ENCODE data around the gene TRIM47. TPM values are rescaled to one million over a fixed set of nuclear protein-coding genes. Genes with fewer than 3 reads are reported as not detected.
"Not testable (repeated sequence)": the region's sequence is repeated elsewhere in the genome, so short reads cannot be mapped to it uniquely, and the experiment has no call there.

Gene TRIM47
- total RNA-seq, 2 donors from 2014 or later = 16.5 to 24.1 TPM

DNA sequence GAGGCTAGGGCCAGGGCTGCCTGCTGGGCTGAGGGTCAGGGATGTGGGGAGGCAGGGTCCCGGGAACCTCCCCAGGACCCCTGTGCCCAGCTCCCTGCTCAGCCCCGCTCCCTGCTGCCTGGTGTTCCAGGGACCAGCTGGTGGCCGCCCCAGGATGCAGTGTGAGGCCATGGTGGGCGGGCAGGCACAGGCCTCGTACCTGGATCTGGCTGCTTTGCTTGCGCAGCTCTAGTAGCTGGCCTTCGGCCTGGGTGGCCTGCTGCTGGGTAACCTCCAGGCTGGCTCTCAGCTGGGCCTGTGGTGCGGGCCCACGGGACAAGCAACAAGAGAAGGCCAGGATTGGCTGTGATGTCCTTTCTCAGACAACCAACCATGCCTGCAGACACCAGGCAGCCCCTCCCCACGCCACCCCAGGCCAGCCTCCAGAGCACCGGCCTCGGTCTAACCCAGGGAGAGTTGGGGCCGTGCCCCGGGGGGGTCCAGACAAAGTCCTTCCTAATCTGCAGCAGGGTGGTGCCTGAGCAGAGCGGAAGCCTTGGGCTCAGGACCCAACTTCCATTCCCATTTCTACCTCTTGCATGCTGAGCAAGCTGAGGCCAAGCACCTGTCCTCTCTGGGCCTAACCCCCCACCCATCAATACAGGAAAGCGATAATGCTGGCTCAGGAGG is 14.3 kb upstream of the TRIM47 start:
- Mint-ChIP-seq H3K27ac (no peak overlapping the region), H3K27me3 (ENCODE audit: low read depth) (no peaks in the 10 kb centered on the region), H3K36me3 (ENCODE audit: insufficient read depth in 2 of 2) (peaks cover 0 to 3% of the 10 kb centered on the region in 2 donors), H3K4me1 (ENCODE audit: low read depth) (peaks cover 39% of the 10 kb centered on the region), H3K9me3 (no peaks in the 10 kb centered on the region), H3K4me3 (no peak overlapping the region)
- DNase-seq (no peak), ATAC-seq (replicated peaks in 1 of 2) (no peak)

DNA sequence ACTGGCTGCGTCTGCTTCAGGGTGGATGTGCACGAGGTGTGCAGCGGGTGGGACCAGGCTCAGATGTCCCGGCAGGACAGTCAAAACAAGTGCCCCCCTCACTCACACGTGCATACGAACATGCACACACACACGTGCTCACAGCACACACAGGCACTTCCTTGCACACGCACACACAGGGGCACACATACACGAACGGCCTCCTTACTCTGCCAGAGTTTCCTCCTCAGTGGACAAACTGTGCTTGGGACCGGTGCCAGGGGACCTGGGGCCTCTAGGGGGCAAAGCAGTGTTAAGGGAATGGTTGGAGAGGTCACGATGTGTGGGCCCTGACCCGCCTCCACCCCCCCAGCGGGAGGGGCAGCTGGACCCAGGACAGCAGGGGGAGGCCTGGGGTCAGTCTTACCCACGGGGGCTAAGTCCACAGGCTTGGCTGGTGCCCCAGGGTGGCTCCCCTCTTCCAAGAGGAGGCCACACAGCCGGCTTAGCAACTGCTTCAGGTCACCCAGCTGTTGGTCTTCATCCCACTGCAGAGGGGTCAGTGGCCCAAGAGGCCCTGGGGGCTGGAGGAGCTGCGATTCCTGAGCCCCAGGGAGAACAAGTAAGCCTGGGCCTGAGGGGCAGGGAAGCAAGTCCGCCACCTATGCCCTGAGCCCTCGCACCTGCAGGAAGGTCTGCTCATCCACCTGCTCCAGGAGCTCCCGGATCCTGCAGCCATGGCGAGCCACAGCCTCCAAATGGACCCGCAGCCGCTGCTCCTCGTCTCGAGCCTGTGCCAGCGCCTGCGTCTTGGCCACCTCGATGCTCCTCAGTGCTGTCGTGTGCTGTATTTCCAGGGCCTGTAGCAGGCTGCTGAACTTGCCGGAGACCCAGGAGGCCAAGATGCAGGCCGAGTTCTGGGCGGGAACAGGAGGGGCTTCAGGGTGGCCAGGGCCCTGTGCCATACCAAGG is 13.5 kb upstream of the TRIM47 start:
- no peak for DNase-seq
- no peaks in the 10 kb centered on the region for H3K36me3 Mint-ChIP-seq (ENCODE audit: insufficient read depth in 2 of 2)
- no peak overlapping the region for H3K4me3 Mint-ChIP-seq
- ATAC-seq (replicated peaks in 1 of 2) = no peak
- no peaks in the 10 kb centered on the region for H3K27me3 Mint-ChIP-seq (ENCODE audit: low read depth)
- no peak overlapping the region for H3K27ac Mint-ChIP-seq
- no peaks in the 10 kb centered on the region for H3K9me3 Mint-ChIP-seq
- H3K4me1 Mint-ChIP-seq (ENCODE audit: low read depth) = peaks cover 35% of the 10 kb centered on the region

DNA sequence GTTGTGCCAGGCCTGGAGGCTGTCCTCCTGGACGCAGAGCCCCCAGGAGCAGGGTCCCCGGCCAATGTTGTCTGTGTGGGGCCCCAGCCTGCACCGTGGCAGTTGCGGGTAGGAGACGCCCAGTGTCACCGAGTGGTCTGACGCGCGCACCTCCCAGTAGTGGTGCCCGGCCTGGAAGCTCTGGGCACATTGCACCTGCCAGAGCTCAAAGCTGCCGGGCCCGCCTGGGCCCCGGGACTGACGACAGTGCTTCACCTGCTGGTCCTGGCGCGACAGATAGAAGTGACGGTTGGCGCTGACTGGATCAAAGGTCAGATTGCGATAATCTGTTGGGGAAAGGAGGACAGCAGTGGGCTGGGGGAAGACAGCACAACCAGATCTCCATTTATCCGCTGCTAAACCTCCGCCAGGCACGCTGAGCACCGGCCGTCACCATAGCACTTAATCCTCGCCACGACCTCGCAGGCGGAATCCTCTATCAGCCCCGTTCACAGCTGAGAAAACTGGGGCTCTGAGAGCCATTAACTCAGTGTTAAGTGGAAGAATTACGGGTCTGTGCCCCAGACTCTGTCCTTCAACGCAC is 12.7 kb upstream of the TRIM47 start:
- Mint-ChIP-seq H3K4me1 (ENCODE audit: low read depth) (peaks cover 35% of the 10 kb centered on the region), H3K27me3 (ENCODE audit: low read depth) (no peaks in the 10 kb centered on the region), H3K9me3 (no peaks in the 10 kb centered on the region), H3K4me3 (no peak overlapping the region), H3K27ac (no peak overlapping the region), H3K36me3 (ENCODE audit: insufficient read depth in 2 of 2) (no peaks in the 10 kb centered on the region)
- DNase-seq (no peak), ATAC-seq (replicated peaks in 1 of 2) (no peak)

DNA sequence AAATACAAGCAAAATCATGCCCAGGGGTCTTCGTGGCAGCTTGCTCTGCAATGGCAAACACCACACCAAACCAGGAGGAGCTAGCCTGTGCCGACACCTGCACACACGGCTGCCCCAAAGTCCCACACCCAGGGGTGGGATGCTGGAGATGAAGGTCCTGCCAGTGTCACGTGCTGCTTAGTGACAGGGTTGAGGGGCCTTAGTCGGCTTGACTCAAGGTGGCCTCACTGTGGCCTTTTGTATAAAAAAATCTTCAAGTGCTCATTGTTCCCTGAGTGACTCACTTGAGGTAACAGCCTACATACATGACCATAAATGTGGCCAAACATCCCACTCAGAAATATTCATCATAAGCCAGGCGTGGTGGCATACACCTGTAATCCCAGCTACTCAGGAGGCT is 11.1 kb upstream of the TRIM47 start:
- Mint-ChIP-seq H3K4me1 (ENCODE audit: low read depth) (peaks cover 20% of the 10 kb centered on the region), H3K27ac (peak overlapping the region; percentile 57), H3K9me3 (no peaks in the 10 kb centered on the region), H3K4me3 (no peak overlapping the region), H3K36me3 (ENCODE audit: insufficient read depth in 2 of 2) (no peaks in the 10 kb centered on the region), H3K27me3 (ENCODE audit: low read depth) (no peaks in the 10 kb centered on the region)
- DNase-seq (peak in 1 of 2 donors; percentile 28), ATAC-seq (replicated peaks in 1 of 2) (peak; percentile 61 to 71)

DNA sequence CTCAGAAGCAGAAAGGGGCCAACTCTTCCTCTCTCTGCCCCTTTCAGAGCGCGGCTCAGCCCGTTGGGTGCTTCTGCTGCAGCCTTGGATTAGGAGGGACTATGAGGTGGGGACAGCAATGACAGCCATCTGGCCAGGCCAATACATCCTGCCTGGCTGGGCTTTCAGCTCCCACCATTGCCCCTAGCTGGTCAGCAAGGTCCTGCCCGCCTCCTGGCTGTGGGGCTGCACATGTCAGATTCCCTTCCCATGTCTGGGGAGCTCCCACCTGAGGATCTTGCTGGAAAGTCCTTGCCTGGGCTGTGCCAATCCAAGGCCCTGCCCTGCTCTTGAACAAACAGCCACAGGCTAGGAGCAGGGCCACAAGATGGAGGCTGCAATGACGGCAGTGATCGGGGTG is 10.1 kb upstream of the TRIM47 start:
- H3K27ac Mint-ChIP-seq = no peak overlapping the region
- DNase-seq (no peak), ATAC-seq (replicated peaks in 1 of 2) (no peak)
- no peaks in the 10 kb centered on the region for H3K9me3 Mint-ChIP-seq
- no peak overlapping the region for H3K4me3 Mint-ChIP-seq
- H3K4me1 Mint-ChIP-seq (ENCODE audit: low read depth) = peaks cover 11% of the 10 kb centered on the region
- H3K36me3 Mint-ChIP-seq (ENCODE audit: insufficient read depth in 2 of 2) = no peaks in the 10 kb centered on the region
- no peaks in the 10 kb centered on the region for H3K27me3 Mint-ChIP-seq (ENCODE audit: low read depth)

DNA sequence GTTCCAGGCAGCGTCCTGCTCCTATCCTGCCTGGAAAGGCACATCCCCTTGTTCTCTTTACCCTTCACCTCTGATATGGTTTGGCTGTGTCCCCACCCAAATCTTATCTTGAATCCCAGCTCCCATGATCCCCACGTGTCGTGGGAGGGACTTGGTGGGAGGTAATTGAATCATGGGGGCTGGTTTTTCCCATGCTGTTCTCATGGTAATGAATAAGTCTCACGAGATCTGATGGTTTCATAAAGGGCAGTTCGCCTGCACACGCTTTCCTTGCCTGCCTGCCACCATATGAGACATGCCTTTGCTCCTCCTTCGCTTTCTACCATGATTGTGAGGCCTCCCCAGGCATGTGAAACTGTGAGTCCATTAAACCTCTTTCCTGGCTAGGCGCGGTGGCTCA is 7.5 kb upstream of the TRIM47 start:
- not testable (repeated sequence) for H3K27ac Mint-ChIP-seq; DNase-seq; H3K36me3 Mint-ChIP-seq (ENCODE audit: insufficient read depth in 2 of 2); H3K9me3 Mint-ChIP-seq; H3K27me3 Mint-ChIP-seq (ENCODE audit: low read depth); ATAC-seq (replicated peaks in 1 of 2); H3K4me3 Mint-ChIP-seq
- H3K4me1 Mint-ChIP-seq (ENCODE audit: low read depth) = peaks cover 11% of the 10 kb centered on the region

DNA sequence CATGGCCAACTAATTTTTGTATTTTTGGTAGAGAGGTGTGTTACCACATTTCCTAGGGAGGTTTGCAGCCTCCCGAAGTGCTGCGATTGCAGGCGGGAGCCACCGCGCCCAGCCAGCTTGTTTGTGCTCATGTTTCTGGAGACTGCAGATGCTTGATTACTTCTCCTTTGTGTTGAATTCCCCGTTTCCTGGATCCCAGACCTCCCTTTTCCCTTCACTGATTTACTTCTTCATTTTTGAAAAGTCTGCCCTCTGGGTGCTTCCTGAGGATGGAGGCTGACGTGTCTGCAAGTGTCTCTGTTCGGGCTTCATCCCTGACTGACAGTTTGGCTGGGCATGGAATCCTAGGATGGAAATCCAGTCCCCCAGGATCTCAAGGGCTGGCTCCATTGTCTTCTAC is 7.0 kb upstream of the TRIM47 start:
- H3K9me3 Mint-ChIP-seq = no peaks in the 10 kb centered on the region
- H3K27ac Mint-ChIP-seq = no peak overlapping the region
- no peaks in the 10 kb centered on the region for H3K36me3 Mint-ChIP-seq (ENCODE audit: insufficient read depth in 2 of 2)
- H3K4me3 Mint-ChIP-seq = no peak overlapping the region
- H3K27me3 Mint-ChIP-seq (ENCODE audit: low read depth) = no peaks in the 10 kb centered on the region
- ATAC-seq (replicated peaks in 1 of 2) (no peak), DNase-seq (no peak)
- peaks cover 10% of the 10 kb centered on the region for H3K4me1 Mint-ChIP-seq (ENCODE audit: low read depth)

DNA sequence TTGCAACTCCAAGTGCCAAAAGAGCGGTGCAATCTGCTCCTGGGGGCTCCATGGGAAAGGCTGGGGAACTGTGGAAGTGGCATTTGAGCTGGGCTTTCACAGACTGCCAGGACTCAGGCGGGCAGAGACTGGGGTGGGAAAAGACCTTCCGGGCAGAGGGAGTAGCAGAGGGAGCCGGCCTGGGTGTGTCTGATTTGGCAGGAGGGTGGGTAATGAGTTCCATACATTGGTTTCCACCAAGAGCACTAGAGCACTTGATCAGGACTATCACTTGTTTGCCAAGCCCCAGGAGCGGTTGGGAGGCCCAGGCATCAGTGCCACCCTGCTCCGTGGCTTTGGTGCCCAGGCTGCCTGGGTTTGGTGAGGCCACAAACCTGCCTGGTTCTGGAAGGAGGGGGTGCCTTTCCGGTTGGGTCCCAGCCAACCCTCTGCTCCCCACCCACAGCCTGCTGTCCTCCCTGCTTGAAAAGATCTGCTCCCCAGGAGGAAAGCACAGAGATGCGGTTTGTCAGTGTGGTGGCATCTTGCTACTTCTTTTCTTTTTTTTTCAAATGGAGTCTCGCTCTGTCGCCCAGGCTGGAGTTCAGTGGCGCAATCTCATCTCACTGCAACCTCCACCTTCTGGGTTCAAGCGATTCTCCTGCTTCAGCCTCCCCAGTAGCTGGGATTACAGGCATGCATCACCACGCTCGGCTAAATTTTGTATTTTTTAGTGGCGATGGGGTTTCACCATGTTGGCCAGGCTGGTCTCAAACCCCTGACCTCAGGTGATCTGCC is 3.5 kb upstream of the TRIM47 start:
- peaks cover 15% of the 10 kb centered on the region for H3K4me1 Mint-ChIP-seq (ENCODE audit: low read depth)
- no peaks in the 10 kb centered on the region for H3K27me3 Mint-ChIP-seq (ENCODE audit: low read depth)
- no peak for DNase-seq
- no peak for ATAC-seq (replicated peaks in 1 of 2)
- H3K36me3 Mint-ChIP-seq (ENCODE audit: insufficient read depth in 2 of 2) = no peaks in the 10 kb centered on the region
- no peaks in the 10 kb centered on the region for H3K9me3 Mint-ChIP-seq
- no peak overlapping the region for H3K27ac Mint-ChIP-seq
- H3K4me3 Mint-ChIP-seq = no peak overlapping the region

DNA sequence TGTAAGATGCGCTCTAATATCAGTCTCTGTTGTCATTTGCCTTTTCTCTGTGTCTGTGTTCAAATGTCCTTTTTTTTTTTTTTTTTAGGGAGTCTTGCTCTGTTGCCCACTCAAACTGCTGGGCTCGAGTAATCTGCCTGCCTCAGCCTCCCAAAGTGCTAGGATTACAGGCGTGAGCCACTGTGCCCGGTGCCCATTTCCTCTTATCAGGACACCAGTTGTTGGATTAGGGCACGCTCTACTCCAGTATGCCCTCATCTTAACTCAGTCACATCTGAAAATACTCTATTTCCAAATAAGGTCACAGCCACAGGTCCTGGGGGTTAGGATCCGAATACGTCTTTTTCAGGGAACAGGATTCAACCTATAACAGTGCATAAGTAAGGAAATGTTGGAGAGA is 1.9 kb upstream of the TRIM47 start:
- no peak overlapping the region for H3K27ac Mint-ChIP-seq
- no peaks in the 10 kb centered on the region for H3K9me3 Mint-ChIP-seq

DNA sequence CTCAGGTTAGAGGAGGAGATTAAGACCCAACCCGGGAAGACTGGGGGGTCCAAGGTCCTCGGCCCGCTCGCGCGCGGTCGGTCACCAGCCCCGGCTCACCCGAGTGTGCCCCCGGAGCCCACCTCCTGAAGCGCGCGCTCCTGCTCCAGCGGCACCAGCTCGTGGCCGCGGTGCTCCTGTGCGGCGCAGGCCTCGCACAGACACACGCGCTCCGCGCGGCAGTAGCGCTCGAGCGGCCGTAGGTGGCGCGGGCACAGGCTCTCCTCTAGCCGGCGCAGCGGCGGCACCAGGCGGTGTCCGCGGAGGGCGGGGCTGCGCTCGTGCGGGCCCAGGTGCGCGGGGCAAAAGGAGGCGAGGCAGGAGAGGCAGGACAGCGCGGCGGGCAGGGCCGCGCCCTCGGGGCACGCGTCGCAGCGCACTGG is 618 bp downstream of the TRIM47 start:
- H3K36me3 Mint-ChIP-seq (ENCODE audit: insufficient read depth in 2 of 2) = no peaks in the 10 kb centered on the region
- peaks cover 34% of the 10 kb centered on the region for H3K4me1 Mint-ChIP-seq (ENCODE audit: low read depth)

More for the DNA sequence above, 1.9 kb upstream of the TRIM47 start:
- Mint-ChIP-seq H3K36me3 (ENCODE audit: insufficient read depth in 2 of 2) (no peaks in the 10 kb centered on the region), H3K4me3 (peak overlapping the region; percentile 22 to 32), H3K27me3 (ENCODE audit: low read depth) (no peaks in the 10 kb centered on the region), H3K4me1 (ENCODE audit: low read depth) (peaks cover 27% of the 10 kb centered on the region)
- no peak for DNase-seq
- ATAC-seq (replicated peaks in 1 of 2) = no peak

DNA sequence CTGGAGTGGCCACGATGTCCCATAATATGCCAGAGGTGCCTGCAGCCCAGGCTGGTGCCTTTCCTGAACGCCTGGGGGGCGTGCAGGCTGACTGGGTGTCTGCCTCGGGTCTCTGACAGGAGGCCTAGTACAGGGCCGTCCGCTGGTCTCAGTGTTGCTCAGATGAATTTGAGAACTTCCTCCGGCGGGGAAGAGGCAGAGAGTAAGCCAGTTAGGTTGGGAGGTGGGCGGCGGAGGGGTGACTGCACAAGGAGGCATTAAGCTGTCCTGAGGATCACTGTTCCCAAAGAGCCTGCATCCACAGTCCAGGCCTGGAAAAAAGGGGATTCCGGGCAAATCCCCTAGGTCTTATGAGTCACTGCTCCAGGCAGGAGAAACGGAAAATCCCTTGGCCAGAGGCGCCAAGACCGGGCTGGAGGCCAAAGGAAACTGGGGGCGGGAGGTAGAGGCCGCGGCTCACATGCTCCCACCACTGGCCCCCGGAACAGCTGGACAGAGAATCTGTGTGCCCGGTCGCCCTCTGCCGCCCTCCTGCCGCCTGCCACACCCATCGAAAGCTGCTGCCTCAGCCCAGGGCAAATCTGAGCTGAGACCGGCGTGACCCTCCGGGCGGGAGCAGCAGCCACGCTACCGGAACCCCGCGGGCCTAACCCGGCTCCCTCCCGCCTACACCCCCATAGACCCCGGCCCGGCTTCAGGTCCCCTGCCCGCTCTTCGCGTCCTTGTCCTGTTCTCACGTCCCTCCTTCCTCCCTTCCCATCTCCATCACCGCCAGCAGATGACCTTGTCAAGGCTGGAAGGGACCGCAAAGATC is 1.2 kb downstream of the TRIM47 start:
- Mint-ChIP-seq H3K4me1 (ENCODE audit: low read depth) (peaks cover 40% of the 10 kb centered on the region), H3K4me3 (peak overlapping the region; percentile 73 to 94), H3K36me3 (ENCODE audit: insufficient read depth in 2 of 2) (no peaks in the 10 kb centered on the region), H3K27me3 (ENCODE audit: low read depth) (no peaks in the 10 kb centered on the region), H3K27ac (peak overlapping the region; percentile 7), H3K9me3 (no peaks in the 10 kb centered on the region)
- peak; percentile 30 to 34 for ATAC-seq (replicated peaks in 1 of 2)
- peak; percentile 51 to 58 for DNase-seq

More for the DNA sequence above, 618 bp downstream of the TRIM47 start:
- H3K27me3 Mint-ChIP-seq (ENCODE audit: low read depth) = no peaks in the 10 kb centered on the region
- peak overlapping the region; percentile 73 to 94 for H3K4me3 Mint-ChIP-seq
- ATAC-seq (replicated peaks in 1 of 2) = peak; percentile 82 to 88
- DNase-seq = peak; percentile 83 to 85
- no peaks in the 10 kb centered on the region for H3K9me3 Mint-ChIP-seq
- H3K27ac Mint-ChIP-seq = peak overlapping the region; percentile 7

All from activated T-cell treated with anti-CD3 and anti-CD28 coated beads, Interleukin-2, amount 50 U/mL, for 72 hours (primary cell).